Esophagus muscularis mucosa (tissue), 4 donors: ENCODE results near the gene SPOCK3. TPM values are rescaled to one million over a fixed set of nuclear protein-coding genes. Genes with fewer than 3 reads are reported as not detected.

Experiments used
- DNase-seq: peaks from one replicate; pipeline ENCODE4 v3.0.0-alpha.2; 2017; ENCODE audit errors: extremely low spot score
- H3K27ac ChIP-seq, 4 donors: fragments of 200-600 bp; sonication (generic); replicated peaks in 1 of 4; 1 replicate in 3 of 4; 2 replicates in 1 of 4; pipeline ENCODE4 v1.5.1; 2016 to 2019; ENCODE audit warnings: mild to moderate bottlenecking in 1 of 4
- H3K27me3 ChIP-seq, 4 donors: fragments of 200-600 bp; sonication (generic); one replicate each; pipeline versions ENCODE4 v1.5.1 to v1.6.0; 2016 to 2019
- H3K36me3 ChIP-seq, 4 donors: fragments of 200-600 bp; sonication (generic); one replicate each; pipeline ENCODE4 v1.5.1; 2016 to 2019
- H3K4me1 ChIP-seq, 4 donors: fragments of 200-600 bp; sonication (generic); one replicate each; pipeline ENCODE4 v1.5.1; 2016 to 2019
- H3K4me3 ChIP-seq, 4 donors: fragments of 200-600 bp; sonication (generic); 1 replicate in 2 of 4; 2 replicates in 2 of 4; pipeline ENCODE4 v1.5.1; 2016 to 2019; ENCODE audit warnings: mild to moderate bottlenecking in 4 of 4, moderate library complexity in 1 of 4
- H3K9me3 ChIP-seq, 4 donors: fragments of 200-600 bp; sonication (generic); 1 replicate in 3 of 4; 2 replicates in 1 of 4; pipeline ENCODE4 v1.5.1; 2016 to 2019
- CTCF ChIP-seq, 3 experiments: fragments of 200-600 bp in 2 of 3; fragments of 450-650 bp in 1 of 3; sonication (generic) in 2 of 3; IDR thresholded peaks; one replicate each; pipeline ENCODE4 v1.5.1; 2017 to 2019; ENCODE audit warnings: antibody characterized with exemption in 3 of 3, mild to moderate bottlenecking in 2 of 3, moderate library complexity in 1 of 3
- EP300 ChIP-seq: sonication (generic); formaldehyde crosslinking; IDR thresholded peaks from one replicate; pipeline ENCODE4 v1.6.1; 2017; ENCODE audit warnings: antibody characterized with exemption
- POLR2A ChIP-seq: fragments of 450-650 bp; IDR thresholded peaks from one replicate; pipeline ENCODE4 v1.6.1; 2017; ENCODE audit warnings: antibody characterized with exemption, moderate library complexity, mild to moderate bottlenecking, low read depth
- POLR2AphosphoS5 ChIP-seq, 2 donors: sonication (generic); formaldehyde crosslinking; IDR thresholded peaks; one replicate each; pipeline ENCODE4 v1.6.1; 2017; ENCODE audit warnings: antibody characterized with exemption in 2 of 2
- WGBS: methylation state at CpG from one replicate; pipeline ENCODE4 v1.1.5; 2018; 5-methylcytosine and 5-hydroxymethylcytosine counted together
- intact Hi-C: fragments of 100-400 bp; cut with DNase I; formaldehyde crosslinking; loops from one replicate; pipeline ENCODE4 v1.15.1; 2023
- total RNA-seq, 4 donors: library from RNA; depleted of rRNA; stranded (reverse); fragments of >200 nt; gene quantifications; one replicate each; pipeline versions ENCODE4 v1.1.0 to v1.2.1, GENCODE V29; 2016

Gene SPOCK3
- total RNA-seq, 4 donors from 2014 or later: 0.52 to 5.0 (median 2.3) TPM

GRCh38 chr4:166930464-166930863, 303.8 kb downstream of the SPOCK3 start:
- Histone ChIP-seq H3K27ac (no peak overlapping the region), H3K4me3 (no peak overlapping the region), H3K36me3 (no peaks in the 10 kb centered on the region), H3K27me3 (no peaks in the 10 kb centered on the region), H3K4me1 (peaks cover 0 to 11% (median 0%) of the 10 kb centered on the region in 4 donors), H3K9me3 (no peaks in the 10 kb centered on the region)
- no peak for TF ChIP-seq EP300
- TF ChIP-seq POLR2AphosphoS5 (IDR thresholded peaks at IDR 0.05): no peak
- TF ChIP-seq CTCF (IDR thresholded peaks at IDR 0.05): no peak
- TF ChIP-seq POLR2A: no peak
- intact Hi-C loops: no loop called here
- WGBS: 29% methylated on average over 1 of the region's 1 CpG
- DNase-seq: no peak

- WGBS: 67% methylated on average over 3 of the region's 3 CpGs
- Histone ChIP-seq H3K36me3 (no peaks in the 10 kb centered on the region), H3K4me3 (no peak overlapping the region), H3K9me3 (no peaks in the 10 kb centered on the region), H3K27me3 (no peaks in the 10 kb centered on the region), H3K27ac (no peak overlapping the region), H3K4me1 (peaks cover 0 to 11% (median 2%) of the 10 kb centered on the region in 4 donors)
- intact Hi-C loops: no loop called here
- no peak for DNase-seq
- TF ChIP-seq POLR2AphosphoS5 (IDR thresholded peaks at IDR 0.05) (no peak), POLR2A (no peak), CTCF (IDR thresholded peaks at IDR 0.05) (no peak), EP300 (no peak)
Observed at GRCh38 chr4:166924424-166924823, 309.9 kb downstream of the SPOCK3 start.

- intact Hi-C loops: no loop called here
- H3K9me3 ChIP-seq: no peaks in the 10 kb centered on the region
- no peaks in the 10 kb centered on the region for H3K27me3 ChIP-seq
- DNase-seq: no peak
- no peak overlapping the region for H3K4me3 ChIP-seq
- H3K4me1 ChIP-seq: no peaks in the 10 kb centered on the region
- H3K27ac ChIP-seq: no peak overlapping the region
- no peaks in the 10 kb centered on the region for H3K36me3 ChIP-seq
- TF ChIP-seq EP300 (no peak), POLR2A (no peak), POLR2AphosphoS5 (IDR thresholded peaks at IDR 0.05) (no peak), CTCF (IDR thresholded peaks at IDR 0.05) (no peak)
- 73% methylated on average over 4 of the region's 4 CpGs for whole genome bisulfite sequencing
Observed at GRCh38 chr4:166913926-166914325, 320.4 kb downstream of the SPOCK3 start.

- Histone ChIP-seq H3K27me3 (no peaks in the 10 kb centered on the region), H3K4me1 (no peaks in the 10 kb centered on the region), H3K4me3 (no peak overlapping the region), H3K9me3 (no peaks in the 10 kb centered on the region), H3K36me3 (no peaks in the 10 kb centered on the region), H3K27ac (no peak overlapping the region)
- TF ChIP-seq EP300 (no peak), POLR2AphosphoS5 (IDR thresholded peaks at IDR 0.05) (no peak), CTCF (IDR thresholded peaks at IDR 0.05) (no peak), POLR2A (no peak)
- intact Hi-C loops: no loop called here
- 67% methylated on average over 5 of the region's 5 CpGs for WGBS
- no peak for DNase-seq
Observed at GRCh38 chr4:166903408-166903807, 330.9 kb downstream of the SPOCK3 start.

GRCh38 chr4:166902941-166903340, 331.4 kb downstream of the SPOCK3 start:
- intact Hi-C loops: no loop called here
- Histone ChIP-seq H3K27me3 (no peaks in the 10 kb centered on the region), H3K9me3 (no peaks in the 10 kb centered on the region), H3K36me3 (no peaks in the 10 kb centered on the region), H3K27ac (no peak overlapping the region), H3K4me1 (no peaks in the 10 kb centered on the region), H3K4me3 (no peak overlapping the region)
- 70% methylated on average over 1 of the region's 1 CpG for WGBS
- TF ChIP-seq POLR2AphosphoS5 (IDR thresholded peaks at IDR 0.05) (no peak), CTCF (IDR thresholded peaks at IDR 0.05) (no peak), EP300 (no peak), POLR2A (no peak)
- no peak for DNase-seq
